ENCODE measurements around the gene SFRP5.

Gene SFRP5

DNA sequence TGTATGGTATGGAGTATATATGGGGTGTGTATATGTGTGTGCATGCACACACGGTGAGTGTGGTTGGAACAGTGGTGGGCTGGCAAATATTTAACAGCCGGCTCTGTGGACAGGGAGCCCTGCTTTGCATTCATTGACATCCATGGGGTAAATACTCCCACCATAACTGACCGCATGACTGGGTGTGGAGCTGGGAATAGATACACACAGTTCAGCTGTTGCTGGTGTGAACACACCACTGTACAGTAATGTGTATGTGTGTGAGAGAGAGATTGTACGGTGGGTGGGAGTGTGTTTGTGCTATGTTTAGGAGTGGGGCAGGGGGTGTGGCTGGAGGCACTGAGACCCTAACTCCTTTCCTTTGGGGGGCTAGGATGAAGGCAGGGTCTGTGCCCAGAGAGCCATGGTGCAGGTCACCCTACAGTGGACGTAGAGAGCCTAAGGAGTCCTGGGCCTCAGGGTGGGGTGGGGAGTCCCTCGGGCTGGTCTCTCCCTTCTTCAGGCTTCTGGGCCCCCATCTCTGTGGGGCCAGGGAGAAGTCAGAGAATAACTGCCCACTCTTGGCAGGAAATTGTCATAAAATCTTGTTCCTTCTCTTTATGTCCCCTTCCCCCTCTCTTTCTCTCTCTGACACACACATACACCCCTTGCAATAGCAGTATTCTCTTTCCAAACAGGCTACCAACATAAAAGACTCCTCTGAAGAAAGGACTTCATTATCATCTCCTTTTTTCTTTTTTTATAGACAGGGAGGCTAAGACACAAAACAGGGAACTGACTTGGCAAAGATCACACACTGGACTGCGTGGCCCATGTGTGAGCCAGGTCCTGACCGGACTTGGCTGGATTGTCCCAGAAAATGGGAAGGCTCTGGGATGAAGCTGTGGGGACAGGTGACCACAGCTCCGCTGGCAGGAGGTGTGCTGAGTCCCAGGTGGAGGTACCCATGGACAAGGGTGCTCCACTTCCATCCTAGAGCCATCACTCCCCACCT lies 3.2 kb downstream of the SFRP5 start:
- no peak overlapping the region for H3K4me3 ChIP-seq (ENCODE audit: low read depth, low read length)
- TF ChIP-seq, protein P1, sequence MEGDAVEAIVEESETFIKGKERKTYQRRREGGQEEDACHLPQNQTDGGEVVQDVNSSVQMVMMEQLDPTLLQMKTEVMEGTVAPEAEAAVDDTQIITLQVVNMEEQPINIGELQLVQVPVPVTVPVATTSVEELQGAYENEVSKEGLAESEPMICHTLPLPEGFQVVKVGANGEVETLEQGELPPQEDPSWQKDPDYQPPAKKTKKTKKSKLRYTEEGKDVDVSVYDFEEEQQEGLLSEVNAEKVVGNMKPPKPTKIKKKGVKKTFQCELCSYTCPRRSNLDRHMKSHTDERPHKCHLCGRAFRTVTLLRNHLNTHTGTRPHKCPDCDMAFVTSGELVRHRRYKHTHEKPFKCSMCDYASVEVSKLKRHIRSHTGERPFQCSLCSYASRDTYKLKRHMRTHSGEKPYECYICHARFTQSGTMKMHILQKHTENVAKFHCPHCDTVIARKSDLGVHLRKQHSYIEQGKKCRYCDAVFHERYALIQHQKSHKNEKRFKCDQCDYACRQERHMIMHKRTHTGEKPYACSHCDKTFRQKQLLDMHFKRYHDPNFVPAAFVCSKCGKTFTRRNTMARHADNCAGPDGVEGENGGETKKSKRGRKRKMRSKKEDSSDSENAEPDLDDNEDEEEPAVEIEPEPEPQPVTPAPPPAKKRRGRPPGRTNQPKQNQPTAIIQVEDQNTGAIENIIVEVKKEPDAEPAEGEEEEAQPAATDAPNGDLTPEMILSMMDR (IDR thresholded peaks at IDR 0.05; ENCODE audit: low read depth, low read length) = no peak

DNA sequence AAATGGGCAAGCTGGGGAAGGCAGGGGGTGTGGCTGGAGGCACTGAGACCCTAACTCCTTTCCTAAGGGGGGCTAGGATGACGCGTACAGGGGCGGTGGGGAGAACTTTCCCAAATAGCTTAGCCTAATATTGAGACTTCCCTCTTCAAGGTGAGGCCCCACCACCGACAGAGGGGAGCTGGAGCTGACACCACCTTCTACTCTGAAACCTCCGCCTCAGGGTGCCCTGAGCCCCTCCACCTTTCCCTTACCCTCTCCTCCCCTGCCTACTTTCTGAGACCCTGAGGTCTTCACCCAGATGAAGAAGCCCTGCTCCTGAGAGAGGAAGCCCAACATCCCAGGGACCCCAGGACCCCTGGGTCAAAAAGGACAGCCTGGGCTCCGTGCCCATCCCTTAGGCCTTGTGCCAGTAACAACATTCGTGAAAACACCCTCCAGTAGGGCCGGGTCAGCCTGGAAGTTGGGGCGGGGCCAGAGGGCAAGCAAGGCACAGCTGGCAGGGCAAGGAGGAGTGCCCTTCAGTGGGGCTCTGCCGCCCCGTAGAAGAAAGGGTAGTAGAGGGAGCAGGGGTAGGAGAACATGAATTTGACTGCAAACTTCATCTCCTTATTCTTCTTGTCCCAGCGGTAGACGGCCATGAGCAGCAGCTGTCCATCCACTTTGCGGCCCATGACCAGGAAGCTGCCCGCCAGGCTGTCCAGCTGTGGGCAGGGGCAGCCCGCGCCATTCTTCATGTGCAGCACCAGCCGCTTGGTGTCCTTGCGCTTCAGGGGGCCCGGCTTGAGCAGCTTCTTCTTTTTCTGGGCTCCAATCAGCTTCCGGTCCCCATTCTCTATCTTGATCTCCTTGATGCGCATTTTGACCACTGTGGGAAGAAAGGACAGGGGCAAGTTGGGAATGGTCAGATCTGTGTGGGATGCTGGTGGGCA lies 4.5 kb downstream of the SFRP5 start:
- TF ChIP-seq, protein P1 (IDR thresholded peaks at IDR 0.05; ENCODE audit: low read depth, low read length) = no peak
- H3K4me3 ChIP-seq (ENCODE audit: low read depth, low read length) = no peak overlapping the region

DNA sequence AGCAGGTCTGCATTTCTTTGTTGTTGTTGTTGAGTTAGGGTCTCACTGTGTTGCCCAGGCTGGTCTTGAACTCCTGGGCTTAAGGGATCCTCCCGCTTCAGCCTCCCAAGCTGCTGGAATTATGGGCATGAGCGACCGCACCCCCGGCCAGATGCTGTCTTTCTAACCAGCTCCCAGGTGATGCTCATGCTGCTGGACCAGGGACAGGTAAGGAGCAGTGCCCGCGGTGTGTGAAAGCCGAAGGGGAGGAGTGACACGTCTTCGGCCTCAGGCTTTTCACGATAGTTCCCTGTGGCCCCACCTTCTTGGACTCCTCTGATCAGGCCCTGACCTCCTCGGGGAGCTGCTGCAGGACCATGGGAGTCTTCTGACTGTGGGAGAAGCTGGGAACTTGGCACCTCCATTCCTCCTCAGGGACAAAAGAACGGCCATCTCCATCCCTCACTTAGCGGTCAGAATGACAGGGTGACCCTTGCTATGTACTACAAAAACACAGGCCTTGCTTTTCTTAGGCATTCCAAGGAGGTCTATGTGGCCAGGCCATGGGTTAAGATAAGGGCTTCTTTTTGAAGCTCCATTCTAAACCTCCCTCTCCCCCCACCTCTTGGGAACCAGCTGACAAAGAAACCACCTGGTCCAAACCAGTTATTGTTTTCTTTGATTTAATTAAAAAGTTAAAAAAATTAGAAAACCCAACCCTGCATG lies 5.5 kb downstream of the SFRP5 start:
- no peak overlapping the region for H3K4me3 ChIP-seq (ENCODE audit: low read depth, low read length)
- TF ChIP-seq, protein P1 (IDR thresholded peaks at IDR 0.05; ENCODE audit: low read depth, low read length) = no peak

DNA sequence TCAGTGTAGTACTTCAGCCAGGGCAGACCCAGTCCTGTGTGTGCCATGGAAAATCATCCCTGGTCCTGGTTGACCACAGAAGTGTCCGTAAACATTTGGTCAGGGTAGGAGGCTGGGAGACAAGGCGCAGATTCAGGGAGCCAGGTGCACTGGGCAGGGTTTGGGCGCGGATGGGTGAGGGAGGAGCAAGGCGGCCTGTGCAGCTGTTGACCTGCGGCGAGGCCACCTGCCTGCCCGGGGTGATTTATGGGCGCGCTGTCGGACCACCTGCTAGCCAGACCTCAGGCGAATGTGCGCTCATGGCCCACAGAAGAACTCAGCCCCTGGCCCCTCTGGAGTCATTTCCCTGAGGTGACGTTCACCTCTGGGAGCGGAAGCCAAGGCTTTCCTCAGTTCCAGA lies 6.6 kb downstream of the SFRP5 start:
- TF ChIP-seq, protein P1 (IDR thresholded peaks at IDR 0.05; ENCODE audit: low read depth, low read length) = no peak

DNA sequence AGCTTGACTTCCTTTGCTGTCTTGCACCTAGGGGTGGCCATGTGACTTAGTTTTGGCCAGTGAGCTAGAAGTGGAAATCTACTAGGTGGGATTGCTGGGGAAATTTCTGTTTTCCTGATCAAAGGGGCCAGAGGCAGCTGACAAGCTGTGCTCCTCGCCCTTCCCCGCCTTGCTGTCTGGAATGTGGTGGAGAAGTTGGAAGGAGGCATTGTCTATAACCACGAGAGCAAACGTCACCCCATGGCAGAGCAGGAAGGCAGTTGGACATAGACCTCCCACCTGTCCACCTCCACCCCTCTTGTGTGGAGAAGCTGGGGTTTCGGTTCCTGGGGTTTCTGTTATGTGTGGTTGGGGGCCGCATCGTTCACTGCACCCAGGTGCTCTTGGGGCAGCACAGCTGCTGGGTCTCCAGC lies 7.3 kb downstream of the SFRP5 start:
- H3K4me3 ChIP-seq (ENCODE audit: low read depth, low read length) = no peak overlapping the region

More for the DNA sequence above, 6.6 kb downstream of the SFRP5 start:
- no peak overlapping the region for H3K4me3 ChIP-seq (ENCODE audit: low read depth, low read length)

DNA sequence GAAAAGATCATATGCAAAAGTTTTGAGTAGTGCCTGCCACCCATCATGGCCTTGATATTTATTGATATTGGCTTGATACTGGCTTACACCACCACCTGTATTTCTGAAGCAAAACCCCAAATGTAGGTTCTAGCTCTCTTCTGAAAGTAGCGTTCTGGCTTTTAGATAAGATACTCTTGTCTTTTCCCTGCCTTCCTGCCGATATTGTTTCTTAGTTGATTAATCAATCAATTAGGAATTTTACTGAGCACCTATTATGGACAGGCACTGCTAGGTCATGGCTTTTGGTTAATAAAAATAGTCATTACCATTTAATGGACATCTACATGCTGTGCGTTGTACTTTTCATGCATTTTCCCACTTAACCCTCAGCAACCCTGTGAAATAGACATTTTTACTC lies 7.9 kb downstream of the SFRP5 start:
- H3K4me3 ChIP-seq (ENCODE audit: low read depth, low read length) = no peak overlapping the region
- TF ChIP-seq, protein P1 (IDR thresholded peaks at IDR 0.05; ENCODE audit: low read depth, low read length) = no peak

More for the DNA sequence above, 7.3 kb downstream of the SFRP5 start:
- TF ChIP-seq, protein P1 (IDR thresholded peaks at IDR 0.05; ENCODE audit: low read depth, low read length) = no peak

All from WI38 (cell line).